Lower lobe of right lung (tissue), 2 donors: ENCODE measurements around the gene RECK. TPM values are rescaled to one million over a fixed set of nuclear protein-coding genes. Genes with fewer than 3 reads are reported as not detected.

ENCODE experiments used
- ATAC-seq, 2 donors: fragments of 200-7000 bp; cut with Tn5 transposase; one replicate each; pipeline ENCODE4 v1.9.1; 2020 to 2022; ENCODE audit warnings: mild to moderate bottlenecking in 2 of 2, moderate library complexity in 2 of 2
- DNase-seq: peaks from one replicate; pipeline ENCODE4 v3.0.0-alpha.2; 2020
- H3K27ac ChIP-seq: fragments of 200-600 bp; one replicate; pipeline ENCODE4 v1.8.0; 2022
- H3K27me3 ChIP-seq: fragments of 200-600 bp; one replicate; pipeline ENCODE4 v1.8.0; 2022; ENCODE audit warnings: low read depth
- H3K36me3 ChIP-seq: fragments of 200-600 bp; one replicate; pipeline ENCODE4 v1.8.0; 2022; ENCODE audit warnings: mild to moderate bottlenecking
- H3K4me1 ChIP-seq: fragments of 200-600 bp; one replicate; pipeline ENCODE4 v1.8.0; 2022
- H3K4me3 ChIP-seq: fragments of 200-600 bp; one replicate; pipeline ENCODE4 v1.8.0; 2022; ENCODE audit warnings: mild to moderate bottlenecking
- H3K9me3 ChIP-seq: fragments of 200-600 bp; one replicate; pipeline ENCODE4 v1.8.0; 2022
- intact Hi-C: fragments of 100-400 bp; cut with DNase I; formaldehyde crosslinking; loops from one replicate; pipeline ENCODE4 v1.11.0; 2022
- total RNA-seq: library from RNA; stranded (reverse); fragmentation: NEBNext Ultra II Directional; extraction: Animal tissue kit (Norgen Biotek cat#: 25700); gene quantifications from one replicate; pipeline ENCODE4 v1.2.1, GENCODE V29; 2021
- TF ChIP-seq, protein P1 (sequence below): fragments of 200-600 bp; IDR thresholded peaks from one replicate; pipeline ENCODE4 v1.8.0; 2022; ENCODE audit warnings: antibody characterized with exemption, mild to moderate bottlenecking
- donor health status: DM: no; HTN: yes; CAD: no; lungs with severe emphysema.

RECK gene
- total RNA-seq, 1 donor from 2014 or later: 15.2 TPM

DNA sequence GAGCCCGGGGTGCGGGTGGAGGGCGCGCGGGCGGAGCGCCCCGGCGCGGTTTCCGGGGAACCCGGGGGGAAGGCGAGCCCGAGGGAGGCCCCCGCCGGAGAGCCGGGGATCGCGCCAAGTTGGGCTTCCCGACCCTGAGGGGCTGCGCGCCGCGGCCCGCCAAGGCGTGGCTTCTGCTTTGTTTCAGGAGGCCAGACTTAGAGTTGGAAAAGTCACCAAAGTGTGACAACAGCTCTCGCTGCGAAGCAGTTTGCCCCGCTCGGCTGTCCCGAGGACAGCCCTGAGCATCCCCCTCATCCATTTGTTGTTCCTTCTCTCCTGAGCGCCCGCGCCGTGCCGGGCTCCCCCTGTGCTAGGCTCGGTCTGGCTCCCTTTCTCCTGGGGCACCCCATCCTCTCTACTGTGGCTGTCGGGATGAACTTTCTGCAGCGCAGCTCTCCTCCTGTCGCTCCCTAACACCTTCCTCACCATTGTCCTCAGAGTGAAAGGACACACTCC, 100.2 kb downstream of the RECK start:
- intact Hi-C loops: no loop called here
- Histone ChIP-seq H3K4me3 (peak overlapping the region; percentile 89), H3K27ac (peak overlapping the region; percentile 87), H3K36me3 (no peaks in the 10 kb centered on the region), H3K4me1 (peaks cover 57% of the 10 kb centered on the region), H3K9me3 (no peaks in the 10 kb centered on the region), H3K27me3 (no peaks in the 10 kb centered on the region)
- DNase-seq (no peak), ATAC-seq (peak; percentile 25 to 40)
- TF ChIP-seq, protein P1, sequence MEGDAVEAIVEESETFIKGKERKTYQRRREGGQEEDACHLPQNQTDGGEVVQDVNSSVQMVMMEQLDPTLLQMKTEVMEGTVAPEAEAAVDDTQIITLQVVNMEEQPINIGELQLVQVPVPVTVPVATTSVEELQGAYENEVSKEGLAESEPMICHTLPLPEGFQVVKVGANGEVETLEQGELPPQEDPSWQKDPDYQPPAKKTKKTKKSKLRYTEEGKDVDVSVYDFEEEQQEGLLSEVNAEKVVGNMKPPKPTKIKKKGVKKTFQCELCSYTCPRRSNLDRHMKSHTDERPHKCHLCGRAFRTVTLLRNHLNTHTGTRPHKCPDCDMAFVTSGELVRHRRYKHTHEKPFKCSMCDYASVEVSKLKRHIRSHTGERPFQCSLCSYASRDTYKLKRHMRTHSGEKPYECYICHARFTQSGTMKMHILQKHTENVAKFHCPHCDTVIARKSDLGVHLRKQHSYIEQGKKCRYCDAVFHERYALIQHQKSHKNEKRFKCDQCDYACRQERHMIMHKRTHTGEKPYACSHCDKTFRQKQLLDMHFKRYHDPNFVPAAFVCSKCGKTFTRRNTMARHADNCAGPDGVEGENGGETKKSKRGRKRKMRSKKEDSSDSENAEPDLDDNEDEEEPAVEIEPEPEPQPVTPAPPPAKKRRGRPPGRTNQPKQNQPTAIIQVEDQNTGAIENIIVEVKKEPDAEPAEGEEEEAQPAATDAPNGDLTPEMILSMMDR: no peak

DNA sequence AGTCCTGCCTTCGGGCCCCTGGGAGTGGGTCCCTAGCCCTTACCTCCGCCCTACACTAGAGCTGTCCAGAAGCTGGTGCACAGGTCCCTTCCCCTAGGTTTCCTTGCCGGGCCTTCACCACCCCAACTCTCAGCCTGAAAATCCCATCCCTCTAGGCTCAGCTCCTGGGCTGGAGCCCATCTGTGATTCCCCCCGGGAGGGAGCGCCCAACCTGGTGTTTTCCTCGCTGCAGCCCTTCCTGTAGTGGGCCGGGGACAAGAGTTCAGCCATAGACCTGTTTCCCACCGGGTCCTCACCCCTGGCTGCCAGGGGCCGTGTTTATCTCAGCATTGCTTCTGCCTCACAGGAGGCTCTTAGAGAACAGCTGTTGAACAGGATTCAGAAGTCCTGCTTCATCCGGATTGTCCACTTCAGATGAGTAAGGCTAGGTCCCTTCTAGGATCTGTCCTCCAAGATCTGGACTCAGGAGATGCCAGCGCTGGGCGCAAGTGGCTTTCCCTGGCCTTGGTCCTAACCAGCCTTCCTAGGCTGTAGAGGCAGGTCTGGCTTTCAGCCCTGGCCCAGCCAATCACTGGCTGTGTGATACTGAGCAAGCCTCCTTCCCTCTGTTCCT, 100.8 kb downstream of the RECK start:
- ATAC-seq (peak; percentile 1 to 2), DNase-seq (no peak)
- Histone ChIP-seq H3K9me3 (no peaks in the 10 kb centered on the region), H3K4me3 (peak overlapping the region; percentile 89), H3K27me3 (no peaks in the 10 kb centered on the region), H3K27ac (peak overlapping the region; percentile 87), H3K36me3 (no peaks in the 10 kb centered on the region), H3K4me1 (peaks cover 62% of the 10 kb centered on the region)
- TF ChIP-seq, protein P1: no peak
- intact Hi-C loops: no loop called here

DNA sequence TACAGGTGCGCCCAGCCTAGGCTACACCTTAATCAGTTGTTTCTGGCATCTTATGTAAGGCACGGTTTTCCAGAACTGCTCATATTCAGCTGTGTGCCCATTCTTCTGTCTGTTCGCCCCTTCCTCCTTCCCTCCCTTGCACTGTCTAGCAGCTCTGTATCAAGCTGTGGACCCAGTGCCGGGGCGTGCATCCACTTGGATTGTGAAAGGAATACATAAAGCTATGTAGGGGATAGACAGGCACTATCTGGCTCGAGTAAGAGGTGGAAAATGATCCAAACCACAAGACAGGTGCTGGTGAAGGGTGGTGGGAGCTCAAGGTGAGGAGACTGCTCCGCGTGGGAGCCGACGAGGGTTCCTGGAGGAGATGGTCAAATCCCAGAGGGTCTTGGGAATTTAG, 101.8 kb downstream of the RECK start:
- TF ChIP-seq, protein P1: no peak
- peak overlapping the region; percentile 25 for H3K4me3 ChIP-seq
- H3K27ac ChIP-seq: no peak overlapping the region

DNA sequence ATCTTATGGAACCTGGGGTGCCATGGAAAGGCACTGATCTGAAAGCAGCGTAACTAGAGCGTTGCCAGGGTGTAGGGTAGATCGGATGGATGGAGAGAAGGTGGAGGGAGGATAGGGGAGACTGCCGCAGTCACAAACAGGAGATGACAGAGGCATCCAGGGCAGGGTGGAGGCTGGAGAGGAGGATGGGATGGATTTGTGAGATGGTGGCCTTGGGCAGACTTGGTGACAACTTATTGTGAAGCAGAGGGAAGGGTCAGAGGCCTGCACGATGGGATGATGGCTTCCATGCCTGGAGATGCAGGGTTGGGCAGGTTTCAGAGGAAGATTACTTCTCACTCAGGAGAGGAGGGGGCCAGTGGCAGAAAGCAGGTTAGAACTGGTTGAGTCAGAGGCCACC, 102.2 kb downstream of the RECK start:
- Histone ChIP-seq H3K4me1 (peaks cover 76% of the 10 kb centered on the region), H3K27ac (no peak overlapping the region)

More for the DNA sequence above, 101.8 kb downstream of the RECK start:
- Histone ChIP-seq H3K27me3 (no peaks in the 10 kb centered on the region), H3K9me3 (no peaks in the 10 kb centered on the region), H3K36me3 (no peaks in the 10 kb centered on the region), H3K4me1 (peaks cover 72% of the 10 kb centered on the region)
- DNase-seq (no peak), ATAC-seq (no peak)
- intact Hi-C loops: no loop called here

DNA sequence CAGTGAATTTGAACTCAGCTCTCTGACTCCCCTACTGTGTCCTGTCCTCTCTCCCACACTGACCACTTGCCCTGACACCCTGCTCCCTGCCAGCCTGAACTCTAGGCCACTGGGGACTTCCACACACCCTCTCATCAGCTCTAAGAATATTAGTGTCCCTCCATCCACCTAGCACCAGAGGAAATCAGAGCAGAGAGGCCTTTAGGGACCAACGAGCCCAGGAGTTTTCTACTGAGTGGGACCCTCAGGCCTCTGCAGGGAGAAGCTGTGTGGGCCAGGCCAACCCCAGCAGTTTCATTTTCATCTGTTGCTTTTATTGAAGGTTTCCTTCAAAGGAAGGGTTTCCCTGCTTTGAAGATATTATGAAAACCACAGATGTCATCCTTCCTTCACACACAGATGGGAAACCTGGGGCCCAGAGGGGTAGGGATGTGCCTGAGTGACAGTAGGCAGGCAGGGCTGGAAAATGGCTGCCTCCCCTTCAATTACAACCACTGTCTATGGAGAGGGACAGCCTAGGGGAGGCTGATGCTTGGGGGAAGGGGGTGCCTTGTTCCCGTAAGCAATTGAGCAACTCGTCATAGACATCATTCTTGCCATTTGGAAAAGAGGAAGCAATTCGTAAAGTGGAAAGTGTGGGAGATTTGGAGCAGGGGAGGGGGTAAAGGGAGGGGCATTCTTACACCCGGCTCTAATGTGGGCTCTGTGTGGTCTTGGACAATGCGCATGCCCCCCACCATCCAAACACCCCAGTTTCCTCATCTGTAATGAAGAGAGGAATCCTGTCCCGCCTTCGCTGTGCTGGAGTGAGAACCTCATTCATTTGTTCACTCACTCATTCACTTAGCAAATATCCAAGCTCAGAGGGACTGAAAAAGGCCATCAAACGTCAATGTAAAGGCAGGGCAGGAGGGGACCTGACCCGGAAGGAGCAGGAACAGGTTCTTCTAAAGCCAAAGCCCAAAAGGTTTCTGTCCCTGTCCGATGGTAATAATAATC, 103.7 kb downstream of the RECK start:
- intact Hi-C loops: no loop called here
- no peaks in the 10 kb centered on the region for H3K27me3 ChIP-seq
- no peak overlapping the region for H3K4me3 ChIP-seq
- H3K9me3 ChIP-seq: no peaks in the 10 kb centered on the region
- H3K36me3 ChIP-seq: no peaks in the 10 kb centered on the region
- peaks cover 91% of the 10 kb centered on the region for H3K4me1 ChIP-seq
- TF ChIP-seq, protein P1: no peak
- DNase-seq: no peak
- peak overlapping the region; percentile 47 for H3K27ac ChIP-seq
- ATAC-seq: peak; percentile 1 to 2

More for the DNA sequence above, 102.2 kb downstream of the RECK start:
- ATAC-seq (no peak), DNase-seq (no peak)
- Histone ChIP-seq H3K9me3 (no peaks in the 10 kb centered on the region), H3K27me3 (no peaks in the 10 kb centered on the region), H3K36me3 (no peaks in the 10 kb centered on the region), H3K4me3 (peak overlapping the region; percentile 25)
- intact Hi-C loops: no loop called here
- TF ChIP-seq, protein P1: no peak
